ENCODE data around the gene DNAJB12.

Gene DNAJB12

DNA sequence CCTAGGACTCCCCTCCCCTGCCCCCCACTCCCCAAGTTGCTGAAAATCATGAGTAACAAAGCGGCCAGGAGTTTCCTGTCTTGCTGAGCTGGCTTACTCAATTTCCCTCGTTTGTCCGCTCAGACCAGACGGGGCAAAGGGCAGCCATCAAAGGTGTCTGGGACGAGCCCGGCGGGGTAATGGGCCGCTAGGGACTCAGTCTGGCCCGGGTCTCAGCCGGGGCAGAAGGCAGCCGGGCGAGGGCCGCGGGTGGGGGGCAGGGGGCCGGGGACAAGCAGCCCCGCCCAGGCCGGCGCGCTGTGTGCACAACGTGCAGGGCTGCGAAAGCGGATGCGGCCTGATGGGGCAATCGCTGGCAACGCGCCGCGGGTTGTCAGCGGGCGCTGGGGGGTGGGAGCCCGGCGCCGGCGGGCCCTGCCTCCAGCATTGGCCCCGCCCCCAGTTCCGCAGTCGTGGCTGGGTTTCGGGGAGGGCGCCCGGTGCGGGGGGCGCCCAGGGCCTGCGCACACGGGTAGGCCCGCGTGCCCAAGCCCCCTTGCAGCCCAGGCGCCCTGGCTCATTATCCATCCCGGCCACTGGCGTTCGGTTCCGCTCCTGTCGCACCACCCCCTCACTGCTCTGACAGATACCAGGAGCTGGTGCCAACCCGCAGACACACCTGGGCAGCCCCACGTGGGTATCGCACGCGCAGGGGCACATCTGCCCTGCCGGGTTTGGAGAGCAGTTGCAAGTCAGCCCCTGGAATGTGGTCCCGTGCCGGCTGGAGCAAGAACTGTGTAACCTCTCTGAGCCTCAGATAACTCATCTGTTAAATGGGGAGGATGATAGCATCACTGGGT lies 35.1 kb downstream of the DNAJB12 start (continued):
- TF ChIP-seq, protein P1, sequence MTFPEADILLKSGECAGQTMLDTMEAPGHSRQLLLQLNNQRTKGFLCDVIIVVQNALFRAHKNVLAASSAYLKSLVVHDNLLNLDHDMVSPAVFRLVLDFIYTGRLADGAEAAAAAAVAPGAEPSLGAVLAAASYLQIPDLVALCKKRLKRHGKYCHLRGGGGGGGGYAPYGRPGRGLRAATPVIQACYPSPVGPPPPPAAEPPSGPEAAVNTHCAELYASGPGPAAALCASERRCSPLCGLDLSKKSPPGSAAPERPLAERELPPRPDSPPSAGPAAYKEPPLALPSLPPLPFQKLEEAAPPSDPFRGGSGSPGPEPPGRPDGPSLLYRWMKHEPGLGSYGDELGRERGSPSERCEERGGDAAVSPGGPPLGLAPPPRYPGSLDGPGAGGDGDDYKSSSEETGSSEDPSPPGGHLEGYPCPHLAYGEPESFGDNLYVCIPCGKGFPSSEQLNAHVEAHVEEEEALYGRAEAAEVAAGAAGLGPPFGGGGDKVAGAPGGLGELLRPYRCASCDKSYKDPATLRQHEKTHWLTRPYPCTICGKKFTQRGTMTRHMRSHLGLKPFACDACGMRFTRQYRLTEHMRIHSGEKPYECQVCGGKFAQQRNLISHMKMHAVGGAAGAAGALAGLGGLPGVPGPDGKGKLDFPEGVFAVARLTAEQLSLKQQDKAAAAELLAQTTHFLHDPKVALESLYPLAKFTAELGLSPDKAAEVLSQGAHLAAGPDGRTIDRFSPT (tag by site-specific recombination; IDR thresholded peaks at IDR 0.05) = peak; percentile 62; the same call in 1 of the 2 replicates
- TF ChIP-seq ZNF114 (tag by site-specific recombination; IDR thresholded peaks at IDR 0.05) (no peak), ZNF214 (tag by site-specific recombination; IDR thresholded peaks at IDR 0.05; ENCODE audit: borderline replicate concordance) (no peak), ZFP41 (tag by site-specific recombination; IDR thresholded peaks at IDR 0.05; ENCODE audit: borderline replicate concordance) (no peak), ZNF140 (tag by site-specific recombination; IDR thresholded peaks at IDR 0.05) (no peak), ZNF341 (tag by site-specific recombination; IDR thresholded peaks at IDR 0.05; ENCODE audit: low read depth) (peak; percentile 88), IKZF3 (tag by site-specific recombination; IDR thresholded peaks at IDR 0.05) (0 out of 2 replicates have a peak, but pooled peaks have one; percentile 17), ZNF837 (tag by site-specific recombination; IDR thresholded peaks at IDR 0.05) (no peak), ZNF211 (tag by site-specific recombination; IDR thresholded peaks at IDR 0.05; ENCODE audit: low read depth) (no peak), ZNF670 (tag by site-specific recombination; IDR thresholded peaks at IDR 0.05; ENCODE audit: low read depth) (no peak), ZNF473 (tag by site-specific recombination; IDR thresholded peaks at IDR 0.05) (no peak), ZNF558 (tag by site-specific recombination; IDR thresholded peaks at IDR 0.05) (no peak), ZFP69B (tag by site-specific recombination; IDR thresholded peaks at IDR 0.05) (no peak; the same call in none of the 2 replicates), ZNF423 (tag by site-specific recombination; IDR thresholded peaks at IDR 0.05) (no peak), HOXC10 (CRISPR knock-in tag; IDR thresholded peaks at IDR 0.05) (no peak), ZNF626 (tag by site-specific recombination; IDR thresholded peaks at IDR 0.05) (no peak), ZNF596 (tag by site-specific recombination; IDR thresholded peaks at IDR 0.05) (peak; percentile 18; the same call in 1 of the 2 replicates), ZXDB (tag by site-specific recombination; IDR thresholded peaks at IDR 0.05) (peak; percentile 84), ZEB2 (tag by site-specific recombination; IDR thresholded peaks at IDR 0.05) (peak; percentile 87), CTCF (tag by site-specific recombination; IDR thresholded peaks at IDR 0.05) (peak; percentile 37; the same call in 1 of the 2 replicates), MEIS1 (CRISPR knock-in tag; IDR thresholded peaks at IDR 0.05; ENCODE audit: borderline replicate concordance) (no peak), ZNF561 (tag by site-specific recombination; IDR thresholded peaks at IDR 0.05; ENCODE audit: borderline replicate concordance) (peak; percentile 92), ZNF292 (tag by site-specific recombination; IDR thresholded peaks at IDR 0.05; ENCODE audit: borderline replicate concordance, low read depth) (no peak), ELK4 (IDR thresholded peaks at IDR 0.05; ENCODE audit: borderline replicate concordance, low read depth, low read length) (no peak), ZNF629 (tag by site-specific recombination; IDR thresholded peaks at IDR 0.05) (peak; percentile 24; the same call in 1 of the 2 replicates), ZNF677 (tag by site-specific recombination; IDR thresholded peaks at IDR 0.05) (no peak), HOXA7 (CRISPR knock-in tag; IDR thresholded peaks at IDR 0.05; ENCODE audit: borderline replicate concordance) (no peak), ZNF169 (tag by site-specific recombination; IDR thresholded peaks at IDR 0.05) (no peak), ZSCAN30 (tag by site-specific recombination; IDR thresholded peaks at IDR 0.05) (peak; percentile 51; the same call in 1 of the 2 replicates)
- TF ChIP-seq, protein P2, sequence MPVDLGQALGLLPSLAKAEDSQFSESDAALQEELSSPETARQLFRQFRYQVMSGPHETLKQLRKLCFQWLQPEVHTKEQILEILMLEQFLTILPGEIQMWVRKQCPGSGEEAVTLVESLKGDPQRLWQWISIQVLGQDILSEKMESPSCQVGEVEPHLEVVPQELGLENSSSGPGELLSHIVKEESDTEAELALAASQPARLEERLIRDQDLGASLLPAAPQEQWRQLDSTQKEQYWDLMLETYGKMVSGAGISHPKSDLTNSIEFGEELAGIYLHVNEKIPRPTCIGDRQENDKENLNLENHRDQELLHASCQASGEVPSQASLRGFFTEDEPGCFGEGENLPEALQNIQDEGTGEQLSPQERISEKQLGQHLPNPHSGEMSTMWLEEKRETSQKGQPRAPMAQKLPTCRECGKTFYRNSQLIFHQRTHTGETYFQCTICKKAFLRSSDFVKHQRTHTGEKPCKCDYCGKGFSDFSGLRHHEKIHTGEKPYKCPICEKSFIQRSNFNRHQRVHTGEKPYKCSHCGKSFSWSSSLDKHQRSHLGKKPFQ (tag by site-specific recombination; IDR thresholded peaks at IDR 0.05) = no peak
- TF ChIP-seq, protein P3, sequence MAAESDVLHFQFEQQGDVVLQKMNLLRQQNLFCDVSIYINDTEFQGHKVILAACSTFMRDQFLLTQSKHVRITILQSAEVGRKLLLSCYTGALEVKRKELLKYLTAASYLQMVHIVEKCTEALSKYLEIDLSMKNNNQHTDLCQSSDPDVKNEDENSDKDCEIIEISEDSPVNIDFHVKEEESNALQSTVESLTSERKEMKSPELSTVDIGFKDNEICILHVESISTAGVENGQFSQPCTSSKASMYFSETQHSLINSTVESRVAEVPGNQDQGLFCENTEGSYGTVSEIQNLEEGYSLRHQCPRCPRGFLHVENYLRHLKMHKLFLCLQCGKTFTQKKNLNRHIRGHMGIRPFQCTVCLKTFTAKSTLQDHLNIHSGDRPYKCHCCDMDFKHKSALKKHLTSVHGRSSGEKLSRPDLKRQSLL (tag by site-specific recombination; IDR thresholded peaks at IDR 0.05) = no peak
- TF ChIP-seq, protein P4, sequence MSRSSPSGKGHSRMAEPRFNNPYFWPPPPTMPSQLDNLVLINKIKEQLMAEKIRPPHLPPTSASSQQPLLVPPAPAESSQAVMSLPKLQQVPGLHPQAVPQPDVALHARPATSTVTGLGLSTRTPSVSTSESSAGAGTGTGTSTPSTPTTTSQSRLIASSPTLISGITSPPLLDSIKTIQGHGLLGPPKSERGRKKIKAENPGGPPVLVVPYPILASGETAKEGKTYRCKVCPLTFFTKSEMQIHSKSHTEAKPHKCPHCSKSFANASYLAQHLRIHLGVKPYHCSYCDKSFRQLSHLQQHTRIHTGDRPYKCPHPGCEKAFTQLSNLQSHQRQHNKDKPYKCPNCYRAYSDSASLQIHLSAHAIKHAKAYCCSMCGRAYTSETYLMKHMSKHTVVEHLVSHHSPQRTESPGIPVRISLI (tag by site-specific recombination; IDR thresholded peaks at IDR 0.05) = no peak
